ENCODE measurements around the gene SORBS1. TPM values are rescaled to one million over a fixed set of nuclear protein-coding genes. Genes with fewer than 3 reads are reported as not detected.

SORBS1 gene
- total RNA-seq, 2 donors from 2014 or later: 56.8 to 79.1 TPM

- Histone ChIP-seq H3K27ac (no peak overlapping the region), H3K4me3 (no peak overlapping the region), H3K27me3 (no peaks in the 10 kb centered on the region), H3K9me3 (no peaks in the 10 kb centered on the region), H3K36me3 (replicated peaks in 1 of 2; ENCODE audit: insufficient read depth in 1 of 2, low read depth in 2 of 2) (no peaks in the 10 kb centered on the region), H3K4me1 (no peaks in the 10 kb centered on the region)
- no peak for ATAC-seq
- WGBS, 2 donors: 82 to 87% methylated on average over 2 of the region's 2 CpGs
- intact Hi-C loops (cut with DNase I): no loop called here
- TF ChIP-seq CTCF (IDR thresholded peaks at IDR 0.05): no peak
- TF ChIP-seq POLR2A (IDR thresholded peaks at IDR 0.05): no peak
- peak in 1 of 4 donors; percentile 35 for DNase-seq
Measured at GRCh38 chr10:95325863-95326262, 235.3 kb downstream of the SORBS1 start.

GRCh38 chr10:95324436-95325268 lies 236.5 kb downstream of the SORBS1 start:
- DNase-seq (no peak), ATAC-seq (no peak)
- WGBS, 2 donors: 82 to 86% methylated on average over 11 of the region's 11 CpGs
- H3K36me3 ChIP-seq (replicated peaks in 1 of 2; ENCODE audit: insufficient read depth in 1 of 2, low read depth in 2 of 2): no peaks in the 10 kb centered on the region
- H3K27ac ChIP-seq: no peak overlapping the region
- H3K4me3 ChIP-seq: no peak overlapping the region
- no peaks in the 10 kb centered on the region for H3K9me3 ChIP-seq
- TF ChIP-seq CTCF (IDR thresholded peaks at IDR 0.05) (no peak), POLR2A (IDR thresholded peaks at IDR 0.05) (no peak)
- H3K27me3 ChIP-seq: no peaks in the 10 kb centered on the region
- intact Hi-C loops (cut with DNase I): no loop called here
- H3K4me1 ChIP-seq: no peaks in the 10 kb centered on the region

GRCh38 chr10:95321554-95322301 lies 239.4 kb downstream of the SORBS1 start:
- intact Hi-C loops (cut with DNase I): no loop called here
- Histone ChIP-seq H3K36me3 (replicated peaks in 1 of 2; ENCODE audit: insufficient read depth in 1 of 2, low read depth in 2 of 2) (no peaks in the 10 kb centered on the region), H3K4me1 (no peaks in the 10 kb centered on the region), H3K9me3 (no peaks in the 10 kb centered on the region), H3K27ac (no peak overlapping the region), H3K4me3 (no peak overlapping the region), H3K27me3 (no peaks in the 10 kb centered on the region)
- DNase-seq: no peak
- 73 to 77% methylated on average over 10 of the region's 10 CpGs for WGBS, 2 donors
- ATAC-seq: no peak
- TF ChIP-seq POLR2A (IDR thresholded peaks at IDR 0.05): no peak
- no peak for TF ChIP-seq CTCF (IDR thresholded peaks at IDR 0.05)

GRCh38 chr10:95319239-95319638 lies 241.9 kb downstream of the SORBS1 start:
- intact Hi-C loops (cut with DNase I): no loop called here
- no peaks in the 10 kb centered on the region for H3K4me1 ChIP-seq
- TF ChIP-seq POLR2A (IDR thresholded peaks at IDR 0.05) (no peak), CTCF (IDR thresholded peaks at IDR 0.05) (no peak)
- DNase-seq (no peak), ATAC-seq (no peak)
- H3K27ac ChIP-seq: no peak overlapping the region
- H3K36me3 ChIP-seq (replicated peaks in 1 of 2; ENCODE audit: insufficient read depth in 1 of 2, low read depth in 2 of 2): no peaks in the 10 kb centered on the region
- H3K4me3 ChIP-seq: no peak overlapping the region
- no peaks in the 10 kb centered on the region for H3K27me3 ChIP-seq
- H3K9me3 ChIP-seq: no peaks in the 10 kb centered on the region

All from body of pancreas (tissue), 4 donors.